ENCODE measurements around the gene AVEN. TPM values are rescaled to one million over a fixed set of nuclear protein-coding genes. Genes with fewer than 3 reads are reported as not detected.

AVEN gene
- polyA plus RNA-seq, 2 donors, result 8.2 to 11.1 TPM

DNA sequence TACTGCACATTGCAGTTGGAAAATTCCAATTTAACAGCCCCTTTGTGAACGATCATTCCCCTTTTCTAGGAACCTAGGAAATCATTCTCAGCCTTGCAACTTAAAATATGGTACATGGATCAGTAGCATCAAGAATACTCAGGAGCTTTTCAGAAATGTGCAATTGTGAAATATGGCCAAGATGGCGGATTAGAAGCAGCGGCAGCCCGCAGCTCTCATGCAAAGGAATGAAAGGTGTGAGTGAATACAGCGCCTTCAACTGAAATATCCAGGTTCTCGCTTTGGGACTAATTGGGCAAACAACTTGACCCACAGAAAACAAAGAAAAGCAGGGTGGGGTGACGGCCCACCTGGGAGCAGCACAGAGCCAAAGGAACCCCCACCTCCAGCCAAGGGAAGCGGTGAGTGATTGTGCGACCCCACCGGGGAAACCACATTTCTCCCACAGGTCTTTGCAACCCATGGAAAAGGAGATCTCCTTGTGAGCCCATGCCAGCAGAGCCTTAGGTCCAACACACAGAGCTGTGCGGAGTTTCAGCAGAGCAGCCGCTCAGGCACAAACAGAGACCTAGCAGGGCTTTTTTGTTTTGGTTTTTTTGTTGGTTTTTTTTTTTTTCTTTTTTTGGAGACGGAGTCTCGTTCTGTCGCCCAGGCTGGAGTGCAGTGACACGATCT is 7.6 kb upstream of the AVEN start:
- 94 to 95% methylated on average over 12 to 16 of the region's 16 CpGs for WGBS, 2 donors
- Histone ChIP-seq H3K36me3 (ENCODE audit: control insufficient read depth in 2 of 2, insufficient read depth in 2 of 2, low read length in 1 of 2) (no peaks in the 10 kb centered on the region), H3K27ac (ENCODE audit: low read depth in 2 of 2, low read length in 1 of 2) (no peak overlapping the region), H3K9me3 (ENCODE audit: control insufficient read depth in 2 of 2, insufficient read depth in 1 of 2, low read depth in 1 of 2, low read length in 1 of 2) (no peaks in the 10 kb centered on the region), H3K4me1 (ENCODE audit: control insufficient read depth in 2 of 2, insufficient read depth in 2 of 2, low read length in 1 of 2) (no peaks in the 10 kb centered on the region), H3K27me3 (ENCODE audit: control insufficient read depth in 1 of 2, insufficient read depth in 2 of 2, low read length in 2 of 2) (no peaks in the 10 kb centered on the region), H3K4me3 (ENCODE audit: low read depth in 1 of 2, low read length in 2 of 2) (no peak overlapping the region)

- Histone ChIP-seq H3K27me3 (ENCODE audit: control insufficient read depth in 1 of 2, insufficient read depth in 2 of 2, low read length in 2 of 2) (no peaks in the 10 kb centered on the region), H3K36me3 (ENCODE audit: control insufficient read depth in 2 of 2, insufficient read depth in 2 of 2, low read length in 1 of 2) (no peaks in the 10 kb centered on the region), H3K4me3 (ENCODE audit: low read depth in 1 of 2, low read length in 2 of 2) (no peak overlapping the region), H3K27ac (ENCODE audit: low read depth in 2 of 2, low read length in 1 of 2) (no peak overlapping the region), H3K9me3 (ENCODE audit: control insufficient read depth in 2 of 2, insufficient read depth in 1 of 2, low read depth in 1 of 2, low read length in 1 of 2) (no peaks in the 10 kb centered on the region), H3K4me1 (ENCODE audit: control insufficient read depth in 2 of 2, insufficient read depth in 2 of 2, low read length in 1 of 2) (no peaks in the 10 kb centered on the region)
- 77 to 84% methylated on average over 2 of the region's 2 CpGs for WGBS, 2 donors
Measured at GRCh38 chr15:34043813-34044212, 4.8 kb upstream of the AVEN start.

DNA sequence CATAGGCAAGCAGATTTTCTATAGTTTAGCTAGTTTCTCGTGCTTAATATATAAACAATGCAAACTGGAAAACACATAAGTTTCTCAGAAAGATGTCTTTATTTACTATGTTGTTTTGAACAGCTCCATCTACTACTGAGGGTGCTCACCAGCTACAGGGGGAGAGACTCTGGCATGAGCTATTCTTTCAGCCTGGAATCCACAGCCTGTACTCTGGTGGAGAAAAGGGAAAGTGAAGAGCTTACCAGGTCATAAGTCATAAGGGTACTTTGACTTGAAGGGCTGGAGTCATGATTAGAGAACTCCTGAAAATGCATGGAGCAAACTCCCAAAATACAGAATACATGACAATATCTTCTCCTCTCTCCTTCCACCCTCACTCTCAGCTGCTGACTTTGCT is 4.4 kb upstream of the AVEN start:
- Histone ChIP-seq H3K27me3 (ENCODE audit: control insufficient read depth in 1 of 2, insufficient read depth in 2 of 2, low read length in 2 of 2) (no peaks in the 10 kb centered on the region), H3K4me1 (ENCODE audit: control insufficient read depth in 2 of 2, insufficient read depth in 2 of 2, low read length in 1 of 2) (no peaks in the 10 kb centered on the region), H3K4me3 (ENCODE audit: low read depth in 1 of 2, low read length in 2 of 2) (no peak overlapping the region), H3K9me3 (ENCODE audit: control insufficient read depth in 2 of 2, insufficient read depth in 1 of 2, low read depth in 1 of 2, low read length in 1 of 2) (no peaks in the 10 kb centered on the region), H3K36me3 (ENCODE audit: control insufficient read depth in 2 of 2, insufficient read depth in 2 of 2, low read length in 1 of 2) (no peaks in the 10 kb centered on the region), H3K27ac (ENCODE audit: low read depth in 2 of 2, low read length in 1 of 2) (no peak overlapping the region)
- WGBS, 2 donors, result 79% methylated on average over 1 of the region's 1 CpG

DNA sequence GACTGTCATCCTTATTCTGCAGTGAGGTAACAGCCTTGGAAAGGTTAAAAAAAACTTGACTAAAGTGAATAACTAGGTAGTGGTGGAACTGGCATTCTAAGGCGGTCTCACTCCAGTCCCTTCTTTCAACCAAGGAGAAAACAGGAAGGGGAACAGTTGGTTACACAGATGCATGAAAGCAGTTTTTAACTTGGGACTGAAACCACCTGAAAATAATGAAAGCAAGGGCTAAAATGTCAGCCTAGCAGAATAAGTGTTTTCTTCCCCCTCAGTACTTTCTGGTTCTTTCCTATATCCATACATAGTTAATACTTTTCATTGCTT is 748 bp upstream of the AVEN start:
- Histone ChIP-seq H3K27me3 (ENCODE audit: control insufficient read depth in 1 of 2, insufficient read depth in 2 of 2, low read length in 2 of 2) (no peaks in the 10 kb centered on the region), H3K4me3 (ENCODE audit: low read depth in 1 of 2, low read length in 2 of 2) (no peak overlapping the region), H3K4me1 (ENCODE audit: control insufficient read depth in 2 of 2, insufficient read depth in 2 of 2, low read length in 1 of 2) (no peaks in the 10 kb centered on the region), H3K27ac (ENCODE audit: low read depth in 2 of 2, low read length in 1 of 2) (no peak overlapping the region), H3K36me3 (ENCODE audit: control insufficient read depth in 2 of 2, insufficient read depth in 2 of 2, low read length in 1 of 2) (no peaks in the 10 kb centered on the region), H3K9me3 (ENCODE audit: control insufficient read depth in 2 of 2, insufficient read depth in 1 of 2, low read depth in 1 of 2, low read length in 1 of 2) (no peaks in the 10 kb centered on the region)
- 65 to 79% methylated on average over 1 of the region's 1 CpG for WGBS, 2 donors

- Histone ChIP-seq H3K4me1 (ENCODE audit: control insufficient read depth in 2 of 2, insufficient read depth in 2 of 2, low read length in 1 of 2) (no peaks in the 10 kb centered on the region), H3K36me3 (ENCODE audit: control insufficient read depth in 2 of 2, insufficient read depth in 2 of 2, low read length in 1 of 2) (no peaks in the 10 kb centered on the region), H3K9me3 (ENCODE audit: control insufficient read depth in 2 of 2, insufficient read depth in 1 of 2, low read depth in 1 of 2, low read length in 1 of 2) (no peaks in the 10 kb centered on the region), H3K27me3 (ENCODE audit: control insufficient read depth in 1 of 2, insufficient read depth in 2 of 2, low read length in 2 of 2) (no peaks in the 10 kb centered on the region), H3K4me3 (ENCODE audit: low read depth in 1 of 2, low read length in 2 of 2) (peak overlapping the region; percentile 83 to 94), H3K27ac (ENCODE audit: low read depth in 2 of 2, low read length in 1 of 2) (peak overlapping the region; percentile 95 to 98)
- WGBS, 2 donors, result 0% methylated on average over 57 to 69 of the region's 70 CpGs
Measured at GRCh38 chr15:34038023-34038870, 757 bp downstream of the AVEN start.

GRCh38 chr15:34031987-34032760 is 6.8 kb downstream of the AVEN start:
- Histone ChIP-seq H3K4me3 (ENCODE audit: low read depth in 1 of 2, low read length in 2 of 2) (no peak overlapping the region), H3K9me3 (ENCODE audit: control insufficient read depth in 2 of 2, insufficient read depth in 1 of 2, low read depth in 1 of 2, low read length in 1 of 2) (peaks cover 0 to 2% of the 10 kb centered on the region in 2 donors), H3K27me3 (ENCODE audit: control insufficient read depth in 1 of 2, insufficient read depth in 2 of 2, low read length in 2 of 2) (no peaks in the 10 kb centered on the region), H3K4me1 (ENCODE audit: control insufficient read depth in 2 of 2, insufficient read depth in 2 of 2, low read length in 1 of 2) (no peaks in the 10 kb centered on the region), H3K36me3 (ENCODE audit: control insufficient read depth in 2 of 2, insufficient read depth in 2 of 2, low read length in 1 of 2) (no peaks in the 10 kb centered on the region), H3K27ac (ENCODE audit: low read depth in 2 of 2, low read length in 1 of 2) (no peak overlapping the region)
- WGBS, 2 donors, result 85 to 87% methylated on average over 10 of the region's 10 CpGs

DNA sequence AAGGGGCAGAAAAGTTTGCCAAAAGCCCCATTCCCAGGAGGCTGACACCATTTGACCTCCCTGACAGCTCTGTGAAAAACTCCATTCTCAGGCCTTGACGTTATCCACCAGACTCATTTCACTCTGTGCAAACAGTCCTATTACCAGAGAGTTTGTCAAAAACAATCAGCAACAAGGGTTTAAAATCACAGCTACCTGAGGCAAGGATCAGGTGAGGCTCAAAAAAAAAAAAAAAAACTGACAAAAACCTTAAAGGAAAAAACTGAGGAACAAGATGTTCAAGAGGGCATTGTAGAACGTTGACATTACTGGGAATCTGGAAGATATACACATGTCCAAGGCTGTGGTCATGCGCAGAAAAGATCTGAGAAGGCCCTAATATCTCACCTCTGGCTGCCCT is 11.4 kb downstream of the AVEN start:
- no peak overlapping the region for H3K4me3 ChIP-seq (ENCODE audit: low read depth in 1 of 2, low read length in 2 of 2)
- H3K4me1 ChIP-seq (ENCODE audit: control insufficient read depth in 2 of 2, insufficient read depth in 2 of 2, low read length in 1 of 2), result peaks cover 0 to 3% of the 10 kb centered on the region in 2 donors
- 55 to 58% methylated on average over 3 of the region's 3 CpGs for WGBS, 2 donors
- no peaks in the 10 kb centered on the region for H3K27me3 ChIP-seq (ENCODE audit: control insufficient read depth in 1 of 2, insufficient read depth in 2 of 2, low read length in 2 of 2)
- no peaks in the 10 kb centered on the region for H3K36me3 ChIP-seq (ENCODE audit: control insufficient read depth in 2 of 2, insufficient read depth in 2 of 2, low read length in 1 of 2)
- peaks cover 0 to 2% of the 10 kb centered on the region in 2 donors for H3K9me3 ChIP-seq (ENCODE audit: control insufficient read depth in 2 of 2, insufficient read depth in 1 of 2, low read depth in 1 of 2, low read length in 1 of 2)
- no peak overlapping the region for H3K27ac ChIP-seq (ENCODE audit: low read depth in 2 of 2, low read length in 1 of 2)

DNA sequence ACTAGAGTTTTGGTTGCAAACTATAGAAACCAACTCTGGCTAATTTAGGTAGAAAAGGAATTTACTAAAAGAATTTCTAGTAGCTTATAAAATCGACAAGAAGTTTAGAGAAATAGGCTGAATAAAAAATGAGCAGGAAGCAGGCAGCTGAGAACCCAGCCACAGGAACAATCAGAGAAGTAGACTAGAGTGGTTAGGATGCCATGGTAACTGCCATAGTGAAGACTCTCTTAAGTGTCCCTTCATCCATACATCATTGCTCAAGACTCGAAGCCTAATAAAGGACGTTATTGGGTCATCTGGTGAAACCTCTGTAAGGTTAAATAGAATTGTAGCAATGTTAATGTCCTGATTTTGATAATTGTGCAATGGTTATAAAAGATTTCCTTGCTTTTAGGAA is 13.8 kb downstream of the AVEN start:
- no peaks in the 10 kb centered on the region for H3K27me3 ChIP-seq (ENCODE audit: control insufficient read depth in 1 of 2, insufficient read depth in 2 of 2, low read length in 2 of 2)
- peaks cover 0 to 2% of the 10 kb centered on the region in 2 donors for H3K9me3 ChIP-seq (ENCODE audit: control insufficient read depth in 2 of 2, insufficient read depth in 1 of 2, low read depth in 1 of 2, low read length in 1 of 2)
- H3K36me3 ChIP-seq (ENCODE audit: control insufficient read depth in 2 of 2, insufficient read depth in 2 of 2, low read length in 1 of 2), result no peaks in the 10 kb centered on the region
- H3K4me3 ChIP-seq (ENCODE audit: low read depth in 1 of 2, low read length in 2 of 2), result no peak overlapping the region
- H3K4me1 ChIP-seq (ENCODE audit: control insufficient read depth in 2 of 2, insufficient read depth in 2 of 2, low read length in 1 of 2), result peaks cover 0 to 3% of the 10 kb centered on the region in 2 donors
- H3K27ac ChIP-seq (ENCODE audit: low read depth in 2 of 2, low read length in 1 of 2), result no peak overlapping the region
- 87 to 89% methylated on average over 3 of the region's 3 CpGs for WGBS, 2 donors

- Histone ChIP-seq H3K27ac (ENCODE audit: low read depth in 2 of 2, low read length in 1 of 2) (no peak overlapping the region), H3K4me1 (ENCODE audit: control insufficient read depth in 2 of 2, insufficient read depth in 2 of 2, low read length in 1 of 2) (peaks cover 0 to 3% of the 10 kb centered on the region in 2 donors), H3K9me3 (ENCODE audit: control insufficient read depth in 2 of 2, insufficient read depth in 1 of 2, low read depth in 1 of 2, low read length in 1 of 2) (peaks cover 0 to 2% of the 10 kb centered on the region in 2 donors), H3K36me3 (ENCODE audit: control insufficient read depth in 2 of 2, insufficient read depth in 2 of 2, low read length in 1 of 2) (no peaks in the 10 kb centered on the region), H3K27me3 (ENCODE audit: control insufficient read depth in 1 of 2, insufficient read depth in 2 of 2, low read length in 2 of 2) (no peaks in the 10 kb centered on the region), H3K4me3 (ENCODE audit: low read depth in 1 of 2, low read length in 2 of 2) (no peak overlapping the region)
- WGBS, 2 donors, result 36 to 44% methylated on average over 1 of the region's 1 CpG
Measured at GRCh38 chr15:34023907-34024306, 15.1 kb downstream of the AVEN start.
